Measurements from ENCODE around the gene TAB2. TPM values are rescaled to one million over a fixed set of nuclear protein-coding genes. Genes with fewer than 3 reads are reported as not detected.

The TAB2 gene
- total and polyA plus RNA-seq, 9 of the 15 experiments (the other 6 are each of a cell fraction or from before 2014, with no cell fraction given) = 9.1 to 38.3 (median 18.6) TPM

DNA sequence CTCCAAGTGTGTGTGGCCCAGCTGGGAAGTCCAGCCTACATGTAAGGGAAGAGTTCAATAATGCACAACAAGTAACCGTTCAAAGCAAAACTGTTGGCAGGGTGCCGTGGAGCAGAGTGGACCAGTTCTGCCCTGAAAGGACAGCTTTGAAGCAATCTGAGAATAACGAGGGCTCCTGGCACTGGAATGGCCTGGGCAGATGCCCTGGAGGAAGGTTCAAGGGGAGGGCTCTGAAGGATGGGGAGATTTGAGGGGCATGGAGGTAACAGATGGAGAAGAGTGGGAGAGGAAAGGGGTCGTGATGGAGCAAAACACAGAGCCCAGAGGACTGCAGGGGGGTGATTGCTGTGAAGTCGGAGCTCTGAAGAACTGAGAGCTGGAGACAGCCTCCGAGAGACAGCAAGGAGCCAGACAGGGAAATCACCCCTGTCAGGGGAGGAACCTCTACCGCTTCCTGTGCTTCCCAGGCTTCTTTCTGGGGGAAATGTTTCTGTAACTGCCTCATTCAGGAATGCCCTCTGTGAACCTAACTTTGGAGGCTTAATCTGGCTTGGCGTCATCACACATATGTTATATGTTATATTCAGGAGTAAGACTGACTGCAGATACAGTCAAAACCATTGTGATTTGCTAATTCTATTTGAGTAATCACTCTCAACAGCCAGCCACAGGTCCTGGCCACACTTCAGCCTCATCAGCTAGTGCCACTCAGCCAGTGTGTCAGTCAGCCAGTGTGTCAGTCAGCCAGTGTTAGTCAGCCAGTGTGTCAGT, 126.1 kb downstream of the TAB2 start:
- ChIA-PET POLR2A (no interaction called here), CTCF (ENCODE audit: low intra/inter-chr PET ratio) (no interaction called here)
- intact Hi-C loops (cut with micrococcal nuclease) = no loop called here
- Histone ChIP-seq H3K27ac (ENCODE audit: extremely low read depth, low read depth, low read length) (no peak overlapping the region), H3K79me2 (ENCODE audit: control insufficient read depth, insufficient read depth, low read length) (no peaks in the 10 kb centered on the region), H3K27me3 (ENCODE audit: control insufficient read depth in 2 of 2, insufficient read depth in 2 of 2, low read length in 2 of 2) (peaks cover 33 to 73% of the 10 kb centered on the region in 2 experiments), H3K9ac (ENCODE audit: insufficient read depth in 1 of 2, low read depth in 2 of 2, low read length in 2 of 2) (no peak overlapping the region), H3K9me3 (replicated peaks; ENCODE audit: control insufficient read depth, insufficient read depth, low read depth, low read length) (peaks cover 3% of the 10 kb centered on the region; the same call in 1 of the 2 replicates), H3K9me1 (ENCODE audit: control insufficient read depth, insufficient read depth, low read length) (no peaks in the 10 kb centered on the region), H3K4me1 (replicated peaks in 1 of 2; ENCODE audit: control insufficient read depth in 2 of 2, insufficient read depth in 2 of 2, low read length in 2 of 2) (no peaks in the 10 kb centered on the region), H2AFZ (ENCODE audit: low read depth, low read length) (no peak overlapping the region), H3K4me3 (no peak overlapping the region), H3K36me3 (ENCODE audit: control insufficient read depth, insufficient read depth, low read length) (no peaks in the 10 kb centered on the region), H3K4me2 (ENCODE audit: insufficient read depth, low read length) (no peak overlapping the region), H4K20me1 (replicated peaks; ENCODE audit: control insufficient read depth, insufficient read depth, low read length) (no peaks in the 10 kb centered on the region)
- DNase-seq (ENCODE audit: extremely low read depth in 1 of 4, low spot score in 3 of 4) = no peak
- BruUV-seq (replicated peaks) = no TSS peak
- WGBS (ENCODE audit: insufficient coverage, low coverage, missing lambda C conversion rate) = 0% methylated on average over 8 of the region's 8 CpGs
- no peak for FAIRE-seq
- in situ Hi-C loops (cut with MboI) = loop anchor here (25.0 kb wide), 1 partner anchor 881 kb away; no protein-coding TSS in a partner anchor
- ATAC-seq = no peak
- TF ChIP-seq RB1 (IDR thresholded peaks at IDR 0.05; ENCODE audit: low read depth) (no peak), ZC3H4 (CRISPR knock-in tag; IDR thresholded peaks at IDR 0.05; ENCODE audit: borderline replicate concordance) (no peak), C11orf30 (IDR thresholded peaks at IDR 0.05; ENCODE audit: low read depth) (no peak), PURB (CRISPR knock-in tag; IDR thresholded peaks at IDR 0.05; ENCODE audit: low read depth) (no peak)
